H1 (cell line): ENCODE results near the gene SMARCD1. TPM values are rescaled to one million over a fixed set of nuclear protein-coding genes. Genes with fewer than 3 reads are reported as not detected.
A peak's percentile ranks its signal among the peaks of the same experiment; 100 is the strongest.

Source experiments
- CEBPB ChIP-seq: IDR thresholded peaks from 2 replicates; pipeline ENCODE4 v1.6.1; 2012; ENCODE audit warnings: low read depth, low read length
- EP300 ChIP-seq, 2 experiments: IDR thresholded peaks; 1 replicate in 1 of 2; 2 replicates in 1 of 2; pipeline ENCODE4 v1.6.1; 2011 to 2012; ENCODE audit warnings: low read depth in 2 of 2, low read length in 2 of 2, mild to moderate bottlenecking in 2 of 2, borderline replicate concordance in 1 of 2, inconsistent platforms in 1 of 2, moderate library complexity in 1 of 2
- KDM1A ChIP-seq: fragments of 200-600, 300-600 bp; sonication (generic); IDR thresholded peaks from 2 replicates; pipeline ENCODE4 v1.7.1; 2016; ENCODE audit warnings: mild to moderate bottlenecking, low read length, borderline replicate concordance
- POU5F1 ChIP-seq: IDR thresholded peaks from 2 replicates; pipeline ENCODE4 v1.6.1; 2011; ENCODE audit warnings: low read depth, mild to moderate bottlenecking, low read length, moderate library complexity
- RFX5 ChIP-seq: IDR thresholded peaks from 2 replicates; pipeline ENCODE4 v1.6.1; 2011; ENCODE audit warnings: low read depth, low read length, improper control_type of control experiment, borderline replicate concordance
- SIN3A ChIP-seq, 2 experiments: IDR thresholded peaks in 1 of 2; conservative IDR thresholded peaks in 1 of 2; 2 replicates each; pipeline ENCODE4 v1.6.1; 2011 to 2012; ENCODE audit warnings: low read length in 2 of 2, improper control_type of control experiment in 1 of 2, low read depth in 1 of 2, mild to moderate bottlenecking in 1 of 2
- polyA plus RNA-seq, 7 experiments: library from polyadenylated mRNA; depleted of rRNA in 3 of 7; stranded (reverse) in 5 of 7; unstranded in 2 of 7; fragments of >200 nt in 5 of 7; fragments of 200-250 nt in 2 of 7; gene quantifications; 1 replicate in 5 of 7; 2 replicates in 1 of 7; 4 replicates in 1 of 7; pipeline versions ENCODE4 v1.2.1 to v1.2.3, GENCODE V29; 2011 to 2013; ENCODE audit warnings: missing spikeins in 2 of 7, mixed read lengths in 2 of 7
- total RNA-seq: library from RNA; stranded (reverse); fragmentation: NEBNext Ultra II Directional; extraction: Animal tissue kit (Norgen Biotek cat#: 25700); gene quantifications from 2 replicates; pipeline ENCODE4 v1.2.1, GENCODE V29; 2021

Gene SMARCD1
- total and polyA plus RNA-seq, 2 of the 8 experiments (the other 6 are each of a cell fraction or from before 2014, with no cell fraction given) = 128 to 130 TPM

DNA sequence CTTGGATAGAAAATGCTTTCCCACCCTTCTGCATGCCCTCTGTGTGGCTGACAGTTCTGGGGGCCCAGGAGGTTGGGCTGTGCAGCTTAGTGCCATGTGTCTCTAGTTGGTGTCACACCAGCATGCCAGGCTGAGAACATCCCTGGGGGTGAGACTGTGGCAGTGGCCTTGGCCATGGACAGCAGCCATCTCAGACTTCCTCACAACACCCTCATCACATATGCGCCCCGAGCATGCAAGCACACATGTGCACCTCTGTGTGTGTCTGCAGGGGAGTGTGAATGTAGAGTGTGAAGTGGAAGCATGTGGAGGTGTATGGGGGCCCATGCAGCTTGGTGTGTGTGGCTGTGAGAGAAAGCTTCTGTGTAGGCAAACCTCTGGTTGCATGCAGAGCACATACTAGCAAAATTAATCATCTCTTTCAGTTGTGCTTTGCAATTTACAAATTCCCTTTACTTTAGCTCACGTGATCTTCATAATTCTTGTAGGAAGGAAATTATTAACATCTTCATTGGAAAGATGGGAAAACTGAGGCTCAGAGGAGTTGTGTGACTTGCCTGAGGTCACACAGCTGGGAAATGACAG, 19.3 kb upstream of the SMARCD1 start (continued):
- no peak for TF ChIP-seq SIN3A (conservative IDR thresholded peaks at IDR 0.05 in 1 of 2, IDR thresholded peaks at IDR 0.05 in 1 of 2; ENCODE audit: low read depth in 1 of 2, low read length in 2 of 2)
- no peak for TF ChIP-seq CEBPB
- peak; percentile 28; the same call in 1 of the 2 replicates for TF ChIP-seq KDM1A
- no peak for TF ChIP-seq RFX5
- TF ChIP-seq POU5F1 = no peak
- no peak for TF ChIP-seq EP300 (IDR thresholded peaks at IDR 0.05; ENCODE audit: borderline replicate concordance in 1 of 2, low read depth in 2 of 2, low read length in 2 of 2)
